ENCODE data around the gene SND1.

Gene SND1

DNA sequence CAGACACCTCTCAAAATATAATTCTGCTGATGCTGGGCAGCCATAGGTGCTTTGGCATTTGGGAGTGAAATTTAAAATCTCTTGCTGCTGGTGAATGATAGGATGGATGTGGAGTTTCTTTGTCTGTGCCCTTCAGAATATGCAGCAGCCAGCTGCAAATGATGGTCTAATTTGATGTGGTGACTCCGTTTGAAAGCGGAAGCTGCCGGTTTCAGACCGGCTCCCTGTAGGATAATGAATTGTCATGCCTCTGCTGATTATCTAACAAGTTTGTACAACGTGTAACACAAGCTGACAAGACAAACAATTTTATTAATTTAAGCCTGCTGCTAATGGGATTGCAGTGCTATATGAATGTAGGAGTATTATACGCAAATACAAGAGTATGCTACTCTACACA lies 103.5 kb downstream of the SND1 start:
- Histone ChIP-seq H3K4me1 (ENCODE audit: control extremely low read depth in 1 of 4, control insufficient read depth in 4 of 4, insufficient read depth in 4 of 4, low read length in 3 of 4) (peaks cover 0 to 10% (median 1%) of the 10 kb centered on the region in 4 experiments), H3K27me3 (replicated peaks in 2 of 5; ENCODE audit: control insufficient read depth in 4 of 5, insufficient read depth in 5 of 5, low read length in 4 of 5) (no peaks in the 10 kb centered on the region), H3K27ac (ENCODE audit: insufficient read depth in 1 of 2, low read depth in 1 of 2, low read length in 2 of 2, poor library complexity in 1 of 2, severe bottlenecking in 2 of 2) (no peak overlapping the region), H3K4me3 (ENCODE audit: control insufficient read depth in 1 of 7, extremely low read depth in 1 of 7, insufficient read depth in 4 of 7, low read depth in 2 of 7, low read length in 6 of 7) (no peak overlapping the region), H3K9me3 (ENCODE audit: control extremely low read depth in 1 of 5, control insufficient read depth in 4 of 5, insufficient read depth in 2 of 5, low read depth in 1 of 5, low read length in 4 of 5) (no peaks in the 10 kb centered on the region), H3K36me3 (ENCODE audit: control insufficient read depth in 4 of 4, insufficient read depth in 4 of 4, low read length in 3 of 4) (peaks cover 0 to 4% (median under 1%) of the 10 kb centered on the region in 4 experiments)
- CTCF ChIA-PET = interaction anchor here (0.6 to 1.2 kb wide), 2 partner anchors 14 to 23 kb away, joined by 3 to 4 read pairs; no protein-coding TSS in a partner anchor
- POLR2A ChIA-PET = no interaction called here
- 95% methylated on average over 4 of the region's 6 CpGs for WGBS (ENCODE audit: insufficient coverage)
- DNase-seq = no peak

DNA sequence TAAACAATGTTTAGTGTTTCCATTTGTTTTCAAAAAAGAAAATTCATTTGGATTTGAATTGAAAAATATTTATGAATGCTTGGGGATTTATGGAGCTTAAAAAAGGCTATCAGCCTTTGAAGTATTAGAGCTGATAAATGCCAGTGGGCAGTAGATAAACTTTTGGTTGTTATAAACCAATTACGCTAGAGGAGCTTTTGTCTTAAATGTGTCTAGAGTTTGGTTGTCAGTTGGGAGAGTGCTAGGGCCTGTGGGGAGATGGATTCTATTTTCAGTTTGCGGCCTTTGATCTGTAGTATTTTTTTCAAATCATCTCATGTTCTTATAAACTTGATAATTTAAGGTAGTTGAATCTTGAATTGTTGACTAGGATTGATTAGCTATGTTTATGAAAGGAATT lies 104.0 kb downstream of the SND1 start:
- DNase-seq = no peak

DNA sequence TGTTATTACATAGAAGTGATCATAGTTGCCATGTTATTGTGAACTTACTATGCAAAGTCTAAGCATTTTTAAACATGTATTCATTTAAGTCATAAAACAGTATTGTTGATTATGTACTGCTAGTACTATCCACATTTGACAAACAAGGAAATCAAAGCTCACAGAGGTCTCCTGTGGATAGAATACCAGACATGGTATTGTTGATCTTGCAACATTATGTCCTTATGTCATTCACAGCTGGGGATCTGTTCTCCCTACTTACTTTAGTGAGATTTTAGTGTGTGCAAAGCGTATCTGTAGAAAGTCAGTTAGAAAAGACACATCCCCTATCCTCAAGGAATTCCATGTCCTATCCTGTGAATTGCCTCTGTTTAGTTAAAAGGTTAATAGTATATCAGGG lies 106.1 kb downstream of the SND1 start:
- H3K36me3 ChIP-seq (ENCODE audit: control insufficient read depth in 4 of 4, insufficient read depth in 4 of 4, low read length in 3 of 4) = peaks cover 0 to 5% (median 0%) of the 10 kb centered on the region in 4 experiments
- no peaks in the 10 kb centered on the region for H3K9me3 ChIP-seq (ENCODE audit: control extremely low read depth in 1 of 5, control insufficient read depth in 4 of 5, insufficient read depth in 2 of 5, low read depth in 1 of 5, low read length in 4 of 5)
- POLR2A ChIA-PET = interaction anchor here (0.6 kb wide), 1 partner anchor 258 kb away, joined by 3 read pairs; no protein-coding TSS in a partner anchor
- no peak overlapping the region for H3K4me3 ChIP-seq (ENCODE audit: control insufficient read depth in 1 of 7, extremely low read depth in 1 of 7, insufficient read depth in 4 of 7, low read depth in 2 of 7, low read length in 6 of 7)
- H3K4me1 ChIP-seq (ENCODE audit: control extremely low read depth in 1 of 4, control insufficient read depth in 4 of 4, insufficient read depth in 4 of 4, low read length in 3 of 4) = peaks cover 0 to 5% (median 0%) of the 10 kb centered on the region in 4 experiments
- no peak for DNase-seq
- CTCF ChIA-PET = interaction anchor here (0.5 to 1.4 kb wide), 2 partner anchors 18 to 94 kb away, joined by 3 read pairs; no protein-coding TSS in a partner anchor
- no peaks in the 10 kb centered on the region for H3K27me3 ChIP-seq (replicated peaks in 2 of 5; ENCODE audit: control insufficient read depth in 4 of 5, insufficient read depth in 5 of 5, low read length in 4 of 5)
- H3K27ac ChIP-seq (ENCODE audit: insufficient read depth in 1 of 2, low read depth in 1 of 2, low read length in 2 of 2, poor library complexity in 1 of 2, severe bottlenecking in 2 of 2) = no peak overlapping the region
- WGBS (ENCODE audit: insufficient coverage) = no CpG with 5 or more reads among the region's 1 CpG

More for the DNA sequence above, 104.0 kb downstream of the SND1 start:
- Histone ChIP-seq H3K27ac (ENCODE audit: insufficient read depth in 1 of 2, low read depth in 1 of 2, low read length in 2 of 2, poor library complexity in 1 of 2, severe bottlenecking in 2 of 2) (no peak overlapping the region), H3K4me1 (ENCODE audit: control extremely low read depth in 1 of 4, control insufficient read depth in 4 of 4, insufficient read depth in 4 of 4, low read length in 3 of 4) (peaks cover 0 to 11% (median under 1%) of the 10 kb centered on the region in 4 experiments), H3K27me3 (replicated peaks in 2 of 5; ENCODE audit: control insufficient read depth in 4 of 5, insufficient read depth in 5 of 5, low read length in 4 of 5) (no peaks in the 10 kb centered on the region), H3K4me3 (ENCODE audit: control insufficient read depth in 1 of 7, extremely low read depth in 1 of 7, insufficient read depth in 4 of 7, low read depth in 2 of 7, low read length in 6 of 7) (no peak overlapping the region), H3K9me3 (ENCODE audit: control extremely low read depth in 1 of 5, control insufficient read depth in 4 of 5, insufficient read depth in 2 of 5, low read depth in 1 of 5, low read length in 4 of 5) (no peaks in the 10 kb centered on the region), H3K36me3 (ENCODE audit: control insufficient read depth in 4 of 4, insufficient read depth in 4 of 4, low read length in 3 of 4) (peaks cover 0 to 8% (median under 1%) of the 10 kb centered on the region in 4 experiments)
- ChIA-PET POLR2A (no interaction called here), CTCF (interaction anchor here (0.6 to 1.2 kb wide), 2 partner anchors 14 to 23 kb away, joined by 3 to 4 read pairs; no protein-coding TSS in a partner anchor)
- WGBS (ENCODE audit: insufficient coverage) = 100% methylated on average over 1 of the region's 2 CpGs

DNA sequence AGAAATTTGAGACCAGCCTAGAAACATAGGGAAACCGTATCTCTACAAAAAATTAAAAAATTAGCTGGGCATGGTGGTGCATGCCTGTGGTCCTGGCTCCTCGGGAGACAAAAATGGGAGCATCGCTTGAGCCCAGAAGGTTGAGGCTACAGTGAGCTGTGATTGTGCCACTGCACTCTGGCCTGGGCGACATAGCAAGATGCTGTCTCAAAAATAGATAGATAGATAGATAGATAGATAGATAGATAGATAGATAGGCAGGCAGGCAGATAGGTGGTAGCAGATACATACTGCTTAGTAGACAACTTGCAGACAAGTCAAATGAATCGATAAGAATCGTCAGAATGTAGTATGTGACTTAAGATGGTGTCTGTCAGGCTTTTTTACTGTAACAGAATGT lies 106.9 kb downstream of the SND1 start:
- CTCF ChIA-PET = no interaction called here
- POLR2A ChIA-PET = no interaction called here
- H3K9me3 ChIP-seq (ENCODE audit: control extremely low read depth in 1 of 5, control insufficient read depth in 4 of 5, insufficient read depth in 2 of 5, low read depth in 1 of 5, low read length in 4 of 5) = no peaks in the 10 kb centered on the region
- 98% methylated on average over 3 of the region's 6 CpGs for WGBS (ENCODE audit: insufficient coverage)
- peaks cover 0 to 5% (median 0%) of the 10 kb centered on the region in 4 experiments for H3K36me3 ChIP-seq (ENCODE audit: control insufficient read depth in 4 of 4, insufficient read depth in 4 of 4, low read length in 3 of 4)
- H3K27ac ChIP-seq (ENCODE audit: insufficient read depth in 1 of 2, low read depth in 1 of 2, low read length in 2 of 2, poor library complexity in 1 of 2, severe bottlenecking in 2 of 2) = no peak overlapping the region
- H3K4me3 ChIP-seq (ENCODE audit: control insufficient read depth in 1 of 7, extremely low read depth in 1 of 7, insufficient read depth in 4 of 7, low read depth in 2 of 7, low read length in 6 of 7) = no peak overlapping the region
- peaks cover 0 to 5% (median 0%) of the 10 kb centered on the region in 4 experiments for H3K4me1 ChIP-seq (ENCODE audit: control extremely low read depth in 1 of 4, control insufficient read depth in 4 of 4, insufficient read depth in 4 of 4, low read length in 3 of 4)
- H3K27me3 ChIP-seq (replicated peaks in 2 of 5; ENCODE audit: control insufficient read depth in 4 of 5, insufficient read depth in 5 of 5, low read length in 4 of 5) = no peaks in the 10 kb centered on the region
- DNase-seq = no peak

DNA sequence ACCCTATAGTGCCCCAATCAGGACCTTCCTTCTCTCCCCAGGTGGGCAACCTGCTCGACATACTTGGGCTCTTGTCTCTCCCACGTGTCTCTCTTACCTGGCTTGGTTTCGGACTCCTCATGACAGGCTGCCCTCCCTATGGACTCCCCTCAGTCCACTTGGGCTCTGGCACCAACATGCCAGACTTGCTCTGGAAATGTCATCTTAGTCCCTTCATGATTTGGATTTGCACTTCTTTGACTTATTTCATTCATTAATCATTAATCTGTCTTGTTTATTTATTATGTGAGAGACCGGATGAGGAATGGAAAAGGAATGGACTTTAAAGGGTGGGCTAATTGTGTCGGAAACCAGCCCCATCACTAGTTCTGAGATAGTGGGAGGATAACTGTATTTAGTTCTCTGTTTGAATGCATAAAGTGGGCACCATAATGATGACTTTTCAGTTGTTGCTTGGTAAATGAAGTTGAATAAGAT lies 108.0 kb downstream of the SND1 start:
- Histone ChIP-seq H3K4me3 (ENCODE audit: control insufficient read depth in 1 of 7, extremely low read depth in 1 of 7, insufficient read depth in 4 of 7, low read depth in 2 of 7, low read length in 6 of 7) (no peak overlapping the region), H3K27ac (ENCODE audit: insufficient read depth in 1 of 2, low read depth in 1 of 2, low read length in 2 of 2, poor library complexity in 1 of 2, severe bottlenecking in 2 of 2) (no peak overlapping the region), H3K27me3 (replicated peaks in 2 of 5; ENCODE audit: control insufficient read depth in 4 of 5, insufficient read depth in 5 of 5, low read length in 4 of 5) (no peaks in the 10 kb centered on the region), H3K36me3 (ENCODE audit: control insufficient read depth in 4 of 4, insufficient read depth in 4 of 4, low read length in 3 of 4) (peaks cover 0 to 9% (median 2%) of the 10 kb centered on the region in 4 experiments), H3K4me1 (ENCODE audit: control extremely low read depth in 1 of 4, control insufficient read depth in 4 of 4, insufficient read depth in 4 of 4, low read length in 3 of 4) (peaks cover 0 to 5% (median 0%) of the 10 kb centered on the region in 4 experiments), H3K9me3 (ENCODE audit: control extremely low read depth in 1 of 5, control insufficient read depth in 4 of 5, insufficient read depth in 2 of 5, low read depth in 1 of 5, low read length in 4 of 5) (no peaks in the 10 kb centered on the region)
- ChIA-PET POLR2A (no interaction called here), CTCF (interaction anchor here (1.0 kb wide), 1 partner anchor 51 kb away, joined by 3 read pairs; no protein-coding TSS in a partner anchor)
- 98% methylated on average over 3 of the region's 5 CpGs for WGBS (ENCODE audit: insufficient coverage)
- DNase-seq = no peak

DNA sequence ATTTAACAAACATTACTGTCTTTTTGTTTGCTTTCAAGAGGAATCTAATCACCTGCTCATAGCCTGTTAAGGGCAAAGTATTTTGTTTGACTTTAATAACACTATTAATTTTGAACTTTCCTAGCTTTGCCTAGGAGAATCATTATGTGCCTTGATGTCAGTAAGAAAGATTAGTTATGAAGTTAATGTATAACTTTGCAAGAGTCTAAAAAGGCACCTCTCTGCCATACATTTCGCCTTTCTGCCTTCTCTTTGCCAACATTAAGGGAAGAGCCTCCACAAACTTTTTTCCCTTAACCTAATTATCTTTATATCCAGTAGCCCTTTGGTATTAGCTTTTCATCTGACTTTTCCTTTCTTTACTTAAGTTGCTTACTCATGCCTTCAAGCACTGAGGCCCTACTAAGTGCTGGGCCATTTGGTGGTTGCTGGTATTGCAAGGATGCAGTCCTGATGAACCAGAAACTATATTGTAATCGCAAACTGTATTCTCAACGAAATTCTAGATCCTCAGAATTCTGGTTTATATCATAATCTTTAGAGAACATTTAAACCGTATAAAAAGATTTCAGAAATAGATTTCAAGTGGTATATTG lies 108.5 kb downstream of the SND1 start:
- H3K9me3 ChIP-seq (ENCODE audit: control extremely low read depth in 1 of 5, control insufficient read depth in 4 of 5, insufficient read depth in 2 of 5, low read depth in 1 of 5, low read length in 4 of 5) = no peaks in the 10 kb centered on the region
- no peak for DNase-seq
- no peak overlapping the region for H3K27ac ChIP-seq (ENCODE audit: insufficient read depth in 1 of 2, low read depth in 1 of 2, low read length in 2 of 2, poor library complexity in 1 of 2, severe bottlenecking in 2 of 2)
- ChIA-PET CTCF (interaction anchor here (1.0 kb wide), 1 partner anchor 52 kb away, joined by 3 read pairs; no protein-coding TSS in a partner anchor), POLR2A (no interaction called here)
- WGBS (ENCODE audit: insufficient coverage) = 100% methylated on average over 2 of the region's 4 CpGs
- H3K36me3 ChIP-seq (ENCODE audit: control insufficient read depth in 4 of 4, insufficient read depth in 4 of 4, low read length in 3 of 4) = peaks cover 0 to 9% (median 2%) of the 10 kb centered on the region in 4 experiments
- H3K4me1 ChIP-seq (ENCODE audit: control extremely low read depth in 1 of 4, control insufficient read depth in 4 of 4, insufficient read depth in 4 of 4, low read length in 3 of 4) = peaks cover 0 to 5% (median 0%) of the 10 kb centered on the region in 4 experiments
- H3K4me3 ChIP-seq (ENCODE audit: control insufficient read depth in 1 of 7, extremely low read depth in 1 of 7, insufficient read depth in 4 of 7, low read depth in 2 of 7, low read length in 6 of 7) = no peak overlapping the region
- no peaks in the 10 kb centered on the region for H3K27me3 ChIP-seq (replicated peaks in 2 of 5; ENCODE audit: control insufficient read depth in 4 of 5, insufficient read depth in 5 of 5, low read length in 4 of 5)

DNA sequence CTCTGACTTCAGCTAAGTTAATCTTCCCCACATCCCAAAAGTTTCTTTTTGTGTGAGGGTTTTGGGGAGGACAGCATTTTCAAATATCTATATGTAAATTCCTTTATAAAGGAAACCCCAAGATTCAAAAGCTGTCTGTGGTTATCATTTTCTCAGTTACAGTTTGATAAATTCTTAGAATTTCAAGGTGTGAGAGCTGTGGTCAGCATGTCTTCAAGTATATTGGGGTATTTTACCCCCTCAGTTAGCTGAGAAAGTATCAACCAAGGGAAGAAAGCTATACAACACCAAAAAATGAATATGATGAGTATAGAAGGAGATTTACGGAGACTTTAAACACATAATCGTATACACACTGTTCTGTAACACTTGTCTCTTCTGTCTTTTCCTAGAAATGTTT lies 109.2 kb downstream of the SND1 start:
- WGBS (ENCODE audit: insufficient coverage) = no CpG with 5 or more reads among the region's 2 CpGs
- Histone ChIP-seq H3K27me3 (replicated peaks in 2 of 5; ENCODE audit: control insufficient read depth in 4 of 5, insufficient read depth in 5 of 5, low read length in 4 of 5) (no peaks in the 10 kb centered on the region), H3K9me3 (ENCODE audit: control extremely low read depth in 1 of 5, control insufficient read depth in 4 of 5, insufficient read depth in 2 of 5, low read depth in 1 of 5, low read length in 4 of 5) (no peaks in the 10 kb centered on the region), H3K4me3 (ENCODE audit: control insufficient read depth in 1 of 7, extremely low read depth in 1 of 7, insufficient read depth in 4 of 7, low read depth in 2 of 7, low read length in 6 of 7) (no peak overlapping the region), H3K27ac (ENCODE audit: insufficient read depth in 1 of 2, low read depth in 1 of 2, low read length in 2 of 2, poor library complexity in 1 of 2, severe bottlenecking in 2 of 2) (no peak overlapping the region), H3K36me3 (ENCODE audit: control insufficient read depth in 4 of 4, insufficient read depth in 4 of 4, low read length in 3 of 4) (peaks cover 0 to 9% (median 2%) of the 10 kb centered on the region in 4 experiments), H3K4me1 (ENCODE audit: control extremely low read depth in 1 of 4, control insufficient read depth in 4 of 4, insufficient read depth in 4 of 4, low read length in 3 of 4) (peaks cover 0 to 10% (median 0%) of the 10 kb centered on the region in 4 experiments)
- CTCF ChIA-PET = no interaction called here
- no peak for DNase-seq
- POLR2A ChIA-PET = no interaction called here

All from common myeloid progenitor, CD34-positive (primary cell).